HG03045 (cell line): ENCODE results near the gene KIAA1549.

Experiments
- ATAC-seq: cut with Tn5 transposase; IDR thresholded peaks from one replicate; pipeline ENCODE4 v1.9.1; 2021; ENCODE audit warnings: mild to moderate bottlenecking, moderate library complexity; ENCODE audit not compliant: unreplicated experiment

Gene KIAA1549

GRCh38 chr7:138975343-138976104 is 5.7 kb downstream of the KIAA1549 start:
- ATAC-seq: no peak

GRCh38 chr7:138974675-138975292 is 6.4 kb downstream of the KIAA1549 start:
- ATAC-seq: no peak

- ATAC-seq: no peak
These were observed 7.1 kb downstream of the KIAA1549 start for GRCh38 chr7:138974103-138974502.

GRCh38 chr7:138970952-138971351 is 10.2 kb downstream of the KIAA1549 start:
- ATAC-seq: no peak

- ATAC-seq: no peak
These were observed 10.7 kb downstream of the KIAA1549 start for GRCh38 chr7:138970446-138970845.

- no peak for ATAC-seq
These were observed 14.0 kb downstream of the KIAA1549 start for GRCh38 chr7:138967159-138967558.

GRCh38 chr7:138964624-138965436 is 16.4 kb downstream of the KIAA1549 start:
- no peak for ATAC-seq

- no peak for ATAC-seq
These were observed 17.5 kb downstream of the KIAA1549 start for GRCh38 chr7:138963675-138964074.

- no peak for ATAC-seq
These were observed 18.5 kb downstream of the KIAA1549 start for GRCh38 chr7:138962561-138963270.

GRCh38 chr7:138961159-138961558 is 20.0 kb downstream of the KIAA1549 start:
- ATAC-seq: no peak

GRCh38 chr7:138958391-138958956 is 22.7 kb downstream of the KIAA1549 start:
- no peak for ATAC-seq

GRCh38 chr7:138957753-138958390 is 23.3 kb downstream of the KIAA1549 start:
- ATAC-seq: no peak

GRCh38 chr7:138957217-138957616 is 24.0 kb downstream of the KIAA1549 start:
- no peak for ATAC-seq

- ATAC-seq: no peak
These were observed 26.4 kb downstream of the KIAA1549 start for GRCh38 chr7:138954545-138955475.

GRCh38 chr7:138952791-138953190 is 28.4 kb downstream of the KIAA1549 start:
- ATAC-seq: no peak

GRCh38 chr7:138951953-138952352 is 29.2 kb downstream of the KIAA1549 start:
- no peak for ATAC-seq

- no peak for ATAC-seq
These were observed 31.6 kb downstream of the KIAA1549 start for GRCh38 chr7:138949421-138950088.

- no peak for ATAC-seq
These were observed 32.8 kb downstream of the KIAA1549 start for GRCh38 chr7:138948403-138948802.

GRCh38 chr7:138945821-138946220 is 35.4 kb downstream of the KIAA1549 start:
- ATAC-seq: no peak
